ENCODE measurements around the gene ZNF200. TPM values are rescaled to one million over a fixed set of nuclear protein-coding genes. Genes with fewer than 3 reads are reported as not detected.
"Not testable (repeated sequence)": the region's sequence is repeated elsewhere in the genome, so short reads cannot be mapped to it uniquely, and the experiment has no call there.

The ZNF200 gene
- total RNA-seq, 4 donors from 2014 or later: 0.49 to 3.2 (median 2.2) TPM

GRCh38 chr16:3202903-3203539, 31.9 kb downstream of the ZNF200 start:
- H3K36me3 ChIP-seq: no peaks in the 10 kb centered on the region
- intact Hi-C loops (cut with DNase I; ENCODE audit: low total_unique reads) (no loop called here), in situ Hi-C loops (cut with MboI; ENCODE audit: low sequenced_read_pairs in 4 of 4) (no loop called here)
- no peak overlapping the region for H3K27ac ChIP-seq
- H3K4me1 ChIP-seq: no peaks in the 10 kb centered on the region
- no peak overlapping the region for H3K4me3 ChIP-seq
- TF ChIP-seq CTCF (IDR thresholded peaks at IDR 0.05 in 4 of 5, conservative IDR thresholded peaks at IDR 0.05 in 1 of 5) (no peak), POLR2A (IDR thresholded peaks at IDR 0.05) (no peak)
- peaks cover 0 to 15% (median 0%) of the 10 kb centered on the region in 3 donors for H3K27me3 ChIP-seq
- DNase-seq (no peak), ATAC-seq (no peak)
- H3K9me3 ChIP-seq: peaks cover 0 to 16% (median 0%) of the 10 kb centered on the region in 3 donors

DNA sequence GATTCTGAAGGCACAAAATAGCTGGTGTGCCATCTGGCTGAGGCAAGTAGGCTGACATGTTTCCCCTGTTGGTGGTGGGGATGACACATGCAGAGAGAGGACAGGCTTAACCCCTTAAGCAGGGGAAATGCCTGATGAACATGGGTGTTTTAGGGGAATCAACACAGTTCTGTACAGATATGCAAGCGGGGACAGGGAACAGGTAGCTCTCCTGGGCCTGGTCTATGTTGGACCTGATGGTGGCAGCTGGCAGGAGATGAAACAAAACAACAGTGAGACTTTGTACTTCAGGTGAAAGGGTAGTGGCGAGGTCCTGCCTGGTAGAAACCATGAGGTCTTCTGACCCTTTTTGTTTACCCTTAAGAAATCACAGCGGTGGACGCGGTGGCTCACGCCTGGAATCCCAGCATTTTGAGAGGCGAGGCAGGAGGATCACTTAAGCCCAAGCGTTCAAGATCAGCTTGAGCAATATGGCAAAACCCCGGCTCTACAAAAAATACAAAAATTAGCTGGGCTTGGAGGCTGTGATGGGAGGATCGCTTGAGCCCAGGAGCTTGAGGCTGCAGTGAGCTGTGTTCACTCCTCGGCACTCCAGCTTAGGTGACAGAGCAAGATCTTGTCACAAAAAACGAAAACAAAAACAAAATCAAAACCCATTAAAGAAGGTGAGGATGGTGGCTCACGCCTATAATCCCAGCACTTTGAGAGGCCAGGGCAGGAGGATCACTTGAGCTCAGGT, 36.5 kb downstream of the ZNF200 start:
- intact Hi-C loops (cut with DNase I; ENCODE audit: low total_unique reads): no loop called here
- H3K9me3 ChIP-seq: peaks cover 0 to 2% (median 0%) of the 10 kb centered on the region in 3 donors
- H3K4me3 ChIP-seq: no peak overlapping the region
- no peak overlapping the region for H3K27ac ChIP-seq
- H3K36me3 ChIP-seq: no peaks in the 10 kb centered on the region
- in situ Hi-C loops (cut with MboI; ENCODE audit: low sequenced_read_pairs in 4 of 4): no loop called here
- ATAC-seq (no peak), DNase-seq (no peak)
- H3K4me1 ChIP-seq: no peaks in the 10 kb centered on the region
- H3K27me3 ChIP-seq: peaks cover 28 to 41% (median 35%) of the 10 kb centered on the region in 3 donors
- no peak for TF ChIP-seq POLR2A (IDR thresholded peaks at IDR 0.05)
- TF ChIP-seq CTCF (IDR thresholded peaks at IDR 0.05 in 4 of 5, conservative IDR thresholded peaks at IDR 0.05 in 1 of 5): no peak

DNA sequence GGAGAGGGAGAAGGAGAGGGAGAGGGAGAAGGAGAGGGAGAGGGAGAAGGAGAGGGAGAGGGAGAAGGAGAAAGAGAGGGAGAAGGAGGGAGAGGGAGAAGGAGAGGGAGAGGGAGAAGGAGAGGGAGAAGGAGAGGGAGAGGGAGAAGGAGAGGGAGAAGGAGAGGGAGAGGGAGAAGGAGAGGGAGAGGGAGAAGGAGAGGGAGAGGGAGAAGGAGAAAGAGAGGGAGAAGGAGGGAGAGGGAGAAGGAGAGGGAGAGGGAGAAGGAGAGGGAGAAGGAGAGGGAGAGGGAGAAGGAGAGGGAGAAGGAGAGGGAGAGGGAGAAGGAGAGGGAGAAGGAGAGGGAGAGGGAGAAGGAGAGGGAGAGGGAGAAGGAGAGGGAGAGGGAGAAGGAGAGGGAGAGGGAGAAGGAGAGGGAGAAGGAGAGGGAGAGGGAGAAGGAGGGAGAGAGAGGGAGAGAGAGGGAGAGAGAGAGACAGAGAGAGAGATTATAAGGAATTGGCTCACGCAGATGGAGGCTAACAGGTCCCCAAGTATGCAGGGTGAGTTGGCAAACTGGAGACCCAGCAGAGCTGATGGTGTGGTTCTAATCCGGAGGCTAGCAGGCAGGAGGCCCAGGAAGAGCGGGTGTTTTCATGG, 37.1 kb downstream of the ZNF200 start:
- H3K27me3 ChIP-seq: peaks cover 35 to 48% (median 42%) of the 10 kb centered on the region in 3 donors
- in situ Hi-C loops (cut with MboI; ENCODE audit: low sequenced_read_pairs in 4 of 4); DNase-seq: not testable (repeated sequence)

GRCh38 chr16:3195975-3196374, 39.0 kb downstream of the ZNF200 start:
- intact Hi-C loops (cut with DNase I; ENCODE audit: low total_unique reads) (no loop called here), in situ Hi-C loops (cut with MboI; ENCODE audit: low sequenced_read_pairs in 4 of 4) (no loop called here)
- Histone ChIP-seq H3K36me3 (no peaks in the 10 kb centered on the region), H3K27me3 (peaks cover 53 to 66% (median 61%) of the 10 kb centered on the region in 3 donors), H3K4me1 (no peaks in the 10 kb centered on the region), H3K4me3 (no peak overlapping the region), H3K27ac (no peak overlapping the region), H3K9me3 (peaks cover 0 to 3% (median 0%) of the 10 kb centered on the region in 3 donors)
- DNase-seq (no peak), ATAC-seq (no peak)
- TF ChIP-seq POLR2A (IDR thresholded peaks at IDR 0.05) (no peak), CTCF (IDR thresholded peaks at IDR 0.05 in 4 of 5, conservative IDR thresholded peaks at IDR 0.05 in 1 of 5) (no peak)

More for the DNA sequence above, 37.1 kb downstream of the ZNF200 start:
- H3K27ac ChIP-seq; ATAC-seq; H3K4me1 ChIP-seq; H3K9me3 ChIP-seq; H3K4me3 ChIP-seq; H3K36me3 ChIP-seq; intact Hi-C loops (cut with DNase I; ENCODE audit: low total_unique reads): not testable (repeated sequence)

DNA sequence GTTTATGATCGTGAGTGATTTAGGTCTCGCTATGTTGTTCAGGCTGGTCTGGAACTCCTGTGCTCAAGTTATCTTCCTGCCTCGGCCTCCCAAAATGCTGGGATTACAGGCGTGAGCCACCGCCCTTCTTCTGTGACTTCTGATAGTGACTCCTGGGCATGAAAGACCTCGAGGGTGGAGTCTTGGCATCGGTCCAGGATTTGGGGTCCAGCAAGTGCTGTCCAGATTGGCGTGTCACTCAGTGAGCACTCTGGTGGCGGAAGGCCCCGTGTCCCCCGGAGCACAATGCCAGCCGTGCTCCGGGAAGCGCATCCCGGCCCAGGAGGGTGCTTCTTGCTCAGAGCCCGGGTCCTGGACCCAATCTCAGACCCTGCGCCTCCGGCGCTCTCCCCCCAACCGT, 40.2 kb downstream of the ZNF200 start:
- DNase-seq (no peak), ATAC-seq (no peak)
- Histone ChIP-seq H3K36me3 (no peaks in the 10 kb centered on the region), H3K4me3 (no peak overlapping the region), H3K9me3 (peaks cover 0 to 3% (median 0%) of the 10 kb centered on the region in 3 donors), H3K4me1 (peaks cover 0 to 4% of the 10 kb centered on the region in 2 donors), H3K27me3 (peaks cover 65 to 78% (median 72%) of the 10 kb centered on the region in 3 donors), H3K27ac (no peak overlapping the region)
- in situ Hi-C loops (cut with MboI; ENCODE audit: low sequenced_read_pairs in 4 of 4): no loop called here
- intact Hi-C loops (cut with DNase I; ENCODE audit: low total_unique reads): no loop called here
- TF ChIP-seq POLR2A (IDR thresholded peaks at IDR 0.05): no peak
- no peak for TF ChIP-seq CTCF (IDR thresholded peaks at IDR 0.05 in 4 of 5, conservative IDR thresholded peaks at IDR 0.05 in 1 of 5)
